Karpas-422 (cell line): ENCODE measurements around the gene ZDHHC23. TPM values are rescaled to one million over a fixed set of nuclear protein-coding genes. Genes with fewer than 3 reads are reported as not detected.

ENCODE experiments used
- DNase-seq: peaks from one replicate; pipeline ENCODE4 v3.0.0-alpha.2; 2015
- H2AFZ ChIP-seq: fragments of 200-600 bp; sonication (generic); 2 replicates; pipeline ENCODE4 v1.6.1; 2014; ENCODE audit warnings: antibody characterized with exemption, low read length, mixed read lengths
- H3K27ac ChIP-seq: fragments of 200-600 bp; sonication (generic); 2 replicates; pipeline ENCODE4 v1.5.1; 2014; ENCODE audit warnings: mild to moderate bottlenecking, low read length, moderate library complexity
- H3K27me3 ChIP-seq: fragments of 200-600 bp; sonication (generic); 2 replicates; pipeline ENCODE4 v1.6.1; 2014; ENCODE audit warnings: low read length, mixed read lengths
- H3K36me3 ChIP-seq: fragments of 200-600 bp; sonication (generic); 2 replicates; pipeline ENCODE4 v1.6.1; 2014; ENCODE audit warnings: low read length, mixed read lengths; ENCODE audit not compliant: insufficient read depth
- H3K4me1 ChIP-seq: fragments of 200-600 bp; sonication (generic); 2 replicates; pipeline ENCODE4 v1.6.1; 2014; ENCODE audit warnings: mild to moderate bottlenecking, low read length, mixed read lengths
- H3K4me2 ChIP-seq: fragments of 200-600 bp; sonication (generic); 2 replicates; pipeline ENCODE4 v1.6.1; 2014; ENCODE audit warnings: low read length, low read depth, mild to moderate bottlenecking; ENCODE audit not compliant: poor library complexity, severe bottlenecking
- H3K4me3 ChIP-seq: fragments of 200-600 bp; sonication (generic); 2 replicates; pipeline ENCODE4 v1.5.1; 2014; ENCODE audit warnings: mild to moderate bottlenecking, antibody characterized with exemption, low read length, mixed read lengths
- H3K79me2 ChIP-seq: fragments of 200-600 bp; sonication (generic); 2 replicates; pipeline ENCODE4 v1.6.1; 2014; ENCODE audit warnings: mild to moderate bottlenecking, low read length, mixed read lengths
- H3K9ac ChIP-seq: fragments of 200-600 bp; sonication (generic); 2 replicates; pipeline ENCODE4 v1.6.0; 2014; ENCODE audit warnings: low read length
- H3K9me2 ChIP-seq: fragments of 200-600 bp; sonication (generic), shearing (Covaris generic); replicated peaks from 2 replicates; pipeline ENCODE4 v1.6.0; 2014; ENCODE audit warnings: mild to moderate bottlenecking, low read length, moderate library complexity; ENCODE audit not compliant: insufficient read depth
- H3K9me3 ChIP-seq: fragments of 300-700, 200-600 bp; sonication (generic); 2 replicates; pipeline ENCODE4 v1.6.1; 2014; ENCODE audit warnings: low read length, mixed read lengths
- H4K20me1 ChIP-seq: fragments of 200-600 bp; sonication (generic); 2 replicates; pipeline ENCODE4 v1.6.1; 2014; ENCODE audit warnings: mild to moderate bottlenecking, antibody characterized with exemption, low read length, low read depth; ENCODE audit not compliant: insufficient read depth
- total RNA-seq: library from RNA; depleted of rRNA; stranded (reverse); fragments of >200 nt; shearing (Covaris generic); gene quantifications from 2 replicates; pipeline ENCODE4 v1.2.3, GENCODE V29; 2014; ENCODE audit warnings: low replicate concordance

ZDHHC23 gene
- total RNA-seq, 1 experiment from 2014 or later = 35.6 TPM

DNA sequence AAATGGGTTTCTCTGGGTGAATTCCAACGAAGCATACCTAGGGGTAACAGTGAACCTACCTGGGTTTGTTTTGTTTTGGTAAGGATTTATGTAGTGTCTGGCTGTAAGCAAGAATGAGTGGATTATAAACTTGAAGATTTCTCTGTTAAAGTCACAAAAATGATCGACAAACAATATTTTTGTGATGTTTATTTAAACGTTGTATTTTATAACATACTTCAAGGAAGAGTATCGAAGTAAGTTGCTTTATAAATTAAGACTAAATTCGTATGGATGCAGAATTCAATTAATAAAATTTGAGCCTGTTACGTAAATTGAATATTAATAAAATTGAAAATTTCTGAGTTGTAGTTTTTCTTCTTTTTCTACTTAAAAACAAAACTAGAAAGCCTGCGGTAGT is 982 bp upstream of the ZDHHC23 start:
- H3K4me3 ChIP-seq = peak overlapping the region; percentile 61

DNA sequence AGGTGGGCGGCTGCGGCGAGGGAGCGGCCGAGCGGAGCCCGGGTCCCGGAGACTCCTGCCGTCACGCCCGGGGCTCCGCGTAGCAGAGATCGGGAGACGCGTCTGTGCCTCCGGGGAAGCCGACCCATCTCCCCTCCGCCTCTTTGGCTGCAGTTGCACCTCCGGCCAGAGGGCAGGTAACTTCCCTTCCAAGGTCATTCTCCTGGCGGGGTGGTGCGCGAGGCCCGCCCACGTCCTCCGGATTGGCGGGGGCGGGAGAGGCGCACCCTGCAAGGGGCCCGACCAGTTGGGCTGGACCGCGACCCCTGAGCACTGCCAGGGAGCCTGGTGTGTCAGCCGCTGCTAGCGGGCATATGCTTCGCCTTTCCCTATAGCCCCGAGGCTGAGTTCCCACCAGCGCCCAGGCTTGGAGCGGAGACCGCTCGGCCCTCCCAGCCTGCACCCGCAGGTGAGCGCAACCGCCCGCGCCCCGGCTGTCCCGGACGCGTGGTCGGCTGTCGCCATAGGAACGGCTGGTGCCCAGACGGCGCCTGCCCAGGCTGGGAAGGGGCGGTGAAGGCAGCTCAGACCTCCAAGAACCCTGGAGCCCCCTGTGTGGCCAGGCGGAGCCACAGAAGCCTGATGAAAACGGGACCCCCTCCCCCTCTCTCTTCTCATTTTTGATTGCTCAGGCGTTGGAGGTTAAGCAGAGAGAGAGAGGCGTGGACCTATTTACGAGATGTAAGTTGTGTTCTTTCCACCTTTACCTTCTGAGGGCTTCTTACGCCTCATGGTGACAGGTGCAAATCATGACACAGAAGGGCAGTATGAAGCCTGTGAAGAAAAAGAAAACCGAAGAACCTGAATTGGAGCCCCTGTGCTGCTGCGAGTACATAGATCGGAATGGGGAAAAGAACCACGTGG is 453 bp downstream of the ZDHHC23 start:
- Histone ChIP-seq H3K9me3 (no peaks in the 10 kb centered on the region), H3K27ac (no peak overlapping the region), H3K9ac (peak overlapping the region; percentile 81), H3K36me3 (no peaks in the 10 kb centered on the region), H3K4me3 (peak overlapping the region; percentile 93), H3K27me3 (no peaks in the 10 kb centered on the region), H3K4me2 (peak overlapping the region; percentile 78), H3K79me2 (peaks cover 10% of the 10 kb centered on the region), H4K20me1 (no peaks in the 10 kb centered on the region), H3K9me2 (no peaks in the 10 kb centered on the region), H3K4me1 (peaks cover 25% of the 10 kb centered on the region), H2AFZ (peak overlapping the region; percentile 95)
- peak; percentile 78 for DNase-seq

More for the DNA sequence above, 982 bp upstream of the ZDHHC23 start:
- DNase-seq = no peak
- Histone ChIP-seq H3K27me3 (no peaks in the 10 kb centered on the region), H2AFZ (0 out of 2 replicates have a peak overlapping the region, but pooled peaks have one; percentile 91), H3K9me3 (no peaks in the 10 kb centered on the region), H4K20me1 (no peaks in the 10 kb centered on the region), H3K36me3 (no peaks in the 10 kb centered on the region), H3K4me1 (peaks cover 25% of the 10 kb centered on the region), H3K9ac (peak overlapping the region; percentile 81), H3K9me2 (no peaks in the 10 kb centered on the region), H3K79me2 (peaks cover 10% of the 10 kb centered on the region), H3K27ac (no peak overlapping the region), H3K4me2 (peak overlapping the region; percentile 83)

DNA sequence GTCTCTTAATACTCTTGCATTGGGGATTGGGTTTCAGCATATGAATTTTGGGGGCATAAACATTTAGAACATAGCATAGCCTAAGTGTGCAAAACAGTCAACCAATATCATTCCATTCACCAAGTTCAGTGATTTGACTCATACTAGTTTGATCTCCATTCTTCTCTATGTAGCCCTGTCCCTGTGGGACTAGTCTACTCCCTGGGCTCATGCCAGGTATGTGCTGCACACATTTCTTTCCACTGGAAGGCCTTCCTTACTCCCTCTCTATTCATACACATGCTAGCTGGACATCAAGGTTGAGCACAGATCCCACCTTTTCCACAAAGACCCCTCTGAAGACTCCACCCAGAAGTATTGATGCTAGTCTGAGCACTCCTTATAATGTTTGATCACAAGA is 5.1 kb downstream of the ZDHHC23 start:
- H3K4me1 ChIP-seq = peaks cover 13% of the 10 kb centered on the region
- peaks cover 15% of the 10 kb centered on the region; the same call in 1 of the 2 replicates for H3K36me3 ChIP-seq
- peaks cover 10% of the 10 kb centered on the region for H3K79me2 ChIP-seq
- H3K9me2 ChIP-seq = no peaks in the 10 kb centered on the region
- no peak overlapping the region for H3K27ac ChIP-seq
- no peaks in the 10 kb centered on the region for H3K27me3 ChIP-seq
- no peak overlapping the region for H3K4me3 ChIP-seq
- H2AFZ ChIP-seq = no peak overlapping the region
- no peak overlapping the region for H3K4me2 ChIP-seq
- no peak overlapping the region for H3K9ac ChIP-seq
- no peak for DNase-seq
- no peaks in the 10 kb centered on the region for H3K9me3 ChIP-seq
- no peaks in the 10 kb centered on the region for H4K20me1 ChIP-seq

DNA sequence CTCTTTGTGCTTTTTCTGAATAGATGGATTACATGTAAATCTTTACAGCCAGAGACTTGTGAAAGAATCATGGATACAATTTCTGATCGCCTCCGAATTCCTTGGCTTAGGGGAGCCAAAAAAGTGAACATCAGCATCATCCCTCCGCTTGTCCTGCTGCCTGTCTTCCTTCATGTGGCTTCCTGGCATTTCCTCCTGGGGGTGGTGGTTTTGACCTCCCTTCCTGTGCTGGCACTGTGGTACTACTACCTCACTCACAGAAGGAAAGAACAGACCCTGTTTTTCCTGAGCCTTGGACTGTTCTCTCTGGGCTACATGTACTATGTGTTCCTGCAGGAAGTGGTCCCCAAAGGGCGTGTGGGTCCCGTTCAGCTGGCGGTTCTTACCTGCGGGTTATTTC is 5.9 kb downstream of the ZDHHC23 start:
- Histone ChIP-seq H3K36me3 (peaks cover 19% of the 10 kb centered on the region; the same call in 1 of the 2 replicates), H3K9me2 (no peaks in the 10 kb centered on the region), H3K4me3 (no peak overlapping the region), H3K4me1 (peaks cover 12% of the 10 kb centered on the region), H3K79me2 (peaks cover 8% of the 10 kb centered on the region), H3K4me2 (no peak overlapping the region), H3K9me3 (no peaks in the 10 kb centered on the region), H3K9ac (no peak overlapping the region), H4K20me1 (no peaks in the 10 kb centered on the region), H2AFZ (no peak overlapping the region), H3K27ac (no peak overlapping the region), H3K27me3 (no peaks in the 10 kb centered on the region)
- no peak for DNase-seq

DNA sequence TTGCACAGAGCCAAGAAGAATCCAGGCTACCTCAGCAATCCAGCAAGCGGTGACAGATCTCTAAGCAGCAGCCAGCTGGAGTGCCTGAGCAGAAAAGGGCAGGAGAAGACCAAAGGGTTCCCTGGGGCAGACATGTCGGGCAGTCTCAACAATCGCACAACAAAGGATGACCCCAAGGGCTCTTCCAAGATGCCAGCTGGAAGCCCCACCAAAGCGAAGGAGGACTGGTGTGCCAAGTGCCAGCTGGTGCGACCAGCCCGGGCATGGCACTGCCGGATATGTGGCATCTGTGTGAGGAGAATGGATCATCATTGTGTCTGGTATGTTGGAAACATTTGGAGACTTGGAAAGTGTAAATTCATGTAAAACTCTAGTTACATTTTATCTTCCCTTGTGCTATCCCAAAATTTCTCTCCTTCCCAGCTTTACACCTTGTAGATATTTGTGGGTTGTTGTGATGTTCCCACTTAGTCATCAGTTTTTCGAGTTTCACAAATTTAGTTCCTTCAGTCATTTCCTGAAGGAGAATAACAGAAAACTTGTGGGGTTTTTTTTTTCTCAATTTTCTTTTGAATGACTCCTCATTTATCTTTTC is 6.4 kb downstream of the ZDHHC23 start:
- Histone ChIP-seq H3K79me2 (peaks cover 3% of the 10 kb centered on the region), H3K4me3 (no peak overlapping the region), H3K9me3 (no peaks in the 10 kb centered on the region), H2AFZ (no peak overlapping the region), H3K27me3 (no peaks in the 10 kb centered on the region), H4K20me1 (no peaks in the 10 kb centered on the region), H3K4me2 (no peak overlapping the region), H3K9ac (no peak overlapping the region), H3K27ac (no peak overlapping the region), H3K36me3 (peaks cover 24% of the 10 kb centered on the region; the same call in 1 of the 2 replicates), H3K4me1 (peaks cover 7% of the 10 kb centered on the region), H3K9me2 (no peaks in the 10 kb centered on the region)
- no peak for DNase-seq

DNA sequence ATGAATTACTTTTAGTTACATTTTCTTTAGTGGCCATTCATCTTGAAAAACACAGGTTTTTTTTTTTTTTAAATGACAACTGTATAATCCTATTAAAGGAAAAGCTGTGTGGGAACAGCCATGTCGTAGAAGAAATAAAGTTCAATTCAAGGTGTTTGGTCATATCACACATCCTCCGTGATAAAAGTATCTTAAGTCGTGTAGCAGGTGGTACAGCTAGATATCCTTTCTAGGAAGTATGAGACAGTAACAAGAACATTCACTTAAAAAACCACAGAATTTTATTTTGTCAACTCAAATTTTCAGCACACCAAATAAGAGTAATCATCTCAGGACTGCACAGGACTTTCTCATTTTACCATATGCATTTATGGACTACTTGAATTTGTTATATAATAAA is 16.1 kb downstream of the ZDHHC23 start:
- no peaks in the 10 kb centered on the region for H4K20me1 ChIP-seq
- no peak overlapping the region for H3K9ac ChIP-seq
- H3K79me2 ChIP-seq = 0 out of 2 replicates have a peak, but pooled peaks cover 2% of the 10 kb centered on the region
- H3K36me3 ChIP-seq = peaks cover 29% of the 10 kb centered on the region; the same call in 1 of the 2 replicates
- H3K4me2 ChIP-seq = no peak overlapping the region
- H3K9me2 ChIP-seq = no peaks in the 10 kb centered on the region
- no peaks in the 10 kb centered on the region for H3K4me1 ChIP-seq
- H3K4me3 ChIP-seq = no peak overlapping the region
- no peaks in the 10 kb centered on the region for H3K27me3 ChIP-seq
- H3K9me3 ChIP-seq = no peaks in the 10 kb centered on the region
- no peak overlapping the region for H2AFZ ChIP-seq
- no peak for DNase-seq
- H3K27ac ChIP-seq = no peak overlapping the region

DNA sequence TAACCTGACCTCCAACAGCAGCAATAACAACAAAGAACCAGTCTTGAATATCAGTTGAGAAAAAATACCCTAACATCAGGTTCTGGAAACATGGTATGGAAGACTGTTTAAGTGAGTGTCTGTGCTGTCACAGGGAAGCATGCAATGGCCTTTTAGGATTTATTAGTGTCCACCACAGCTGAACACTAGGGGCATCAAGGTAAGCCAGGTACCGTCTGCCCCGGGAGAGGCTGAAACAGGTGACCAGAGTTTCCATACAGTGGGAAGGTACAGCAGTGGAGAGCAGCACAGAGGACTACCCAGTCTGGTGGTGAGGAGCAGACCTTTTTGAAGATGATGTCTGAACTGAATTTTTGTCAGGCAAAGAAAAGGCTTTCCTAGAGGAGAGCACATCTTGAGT is 18.4 kb downstream of the ZDHHC23 start:
- DNase-seq = peak; percentile 31
- no peaks in the 10 kb centered on the region for H3K9me2 ChIP-seq
- no peak overlapping the region for H2AFZ ChIP-seq
- no peaks in the 10 kb centered on the region for H3K9me3 ChIP-seq
- H3K36me3 ChIP-seq = peaks cover 11% of the 10 kb centered on the region; the same call in 1 of the 2 replicates
- H4K20me1 ChIP-seq = no peaks in the 10 kb centered on the region
- no peaks in the 10 kb centered on the region for H3K4me1 ChIP-seq
- no peak overlapping the region for H3K4me3 ChIP-seq
- H3K27ac ChIP-seq = no peak overlapping the region
- 0 out of 2 replicates have a peak, but pooled peaks cover 2% of the 10 kb centered on the region for H3K79me2 ChIP-seq
- no peaks in the 10 kb centered on the region for H3K27me3 ChIP-seq
- no peak overlapping the region for H3K4me2 ChIP-seq
- no peak overlapping the region for H3K9ac ChIP-seq

DNA sequence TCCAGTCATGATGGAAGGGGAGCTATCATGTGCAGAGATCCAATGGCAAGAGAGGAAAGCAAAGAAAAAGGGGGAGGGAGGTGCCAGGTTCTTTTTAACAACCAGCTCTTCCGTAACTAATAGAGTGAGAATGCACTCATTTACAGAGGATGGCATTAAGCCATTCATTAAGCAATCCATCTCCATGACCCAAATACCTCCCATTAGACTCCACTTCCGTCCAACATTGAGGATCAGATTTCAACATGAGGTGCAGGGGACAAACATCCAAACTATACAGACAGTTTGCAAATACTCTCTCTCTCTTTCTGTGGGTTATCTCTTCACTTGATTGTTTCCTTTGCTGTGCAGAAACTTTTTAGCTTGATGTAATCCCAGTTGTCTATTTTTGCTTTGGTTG is 21.2 kb downstream of the ZDHHC23 start:
- Histone ChIP-seq H3K4me3 (no peak overlapping the region), H2AFZ (no peak overlapping the region), H3K4me1 (no peaks in the 10 kb centered on the region), H3K27ac (no peak overlapping the region), H3K36me3 (peaks cover 12% of the 10 kb centered on the region), H3K9ac (no peak overlapping the region), H3K4me2 (no peak overlapping the region), H3K27me3 (no peaks in the 10 kb centered on the region), H4K20me1 (no peaks in the 10 kb centered on the region), H3K9me2 (no peaks in the 10 kb centered on the region), H3K79me2 (no peaks in the 10 kb centered on the region), H3K9me3 (peaks cover 12% of the 10 kb centered on the region)
- no peak for DNase-seq
